ENCODE results near the gene ASTN1.

Gene ASTN1

GRCh38 chr1:177043597-177043996, 120.9 kb downstream of the ASTN1 start:
- in situ Hi-C loops (cut with HindIII; ENCODE audit: low sequenced_read_pairs): no loop called here
- no peak for DNase-seq (ENCODE audit: low read depth, low spot score)
- no peak for TF ChIP-seq CTCF (IDR thresholded peaks at IDR 0.05; ENCODE audit: low read depth, low read length)

GRCh38 chr1:177035586-177035985, 128.9 kb downstream of the ASTN1 start:
- no peak overlapping the region for H3K4me3 ChIP-seq (ENCODE audit: low read depth, low read length)
- no peak for TF ChIP-seq CTCF (IDR thresholded peaks at IDR 0.05; ENCODE audit: low read depth, low read length)
- no peak for DNase-seq (ENCODE audit: low read depth, low spot score)
- in situ Hi-C loops (cut with HindIII; ENCODE audit: low sequenced_read_pairs): no loop called here

More at GRCh38 chr1:177043597-177043996, 120.9 kb downstream of the ASTN1 start:
- H3K4me3 ChIP-seq (ENCODE audit: low read depth, low read length): no peak overlapping the region

GRCh38 chr1:177033628-177034027, 130.9 kb downstream of the ASTN1 start:
- H3K4me3 ChIP-seq (ENCODE audit: low read depth, low read length): no peak overlapping the region
- no peak for DNase-seq (ENCODE audit: low read depth, low spot score)
- in situ Hi-C loops (cut with HindIII; ENCODE audit: low sequenced_read_pairs): no loop called here
- TF ChIP-seq CTCF (IDR thresholded peaks at IDR 0.05; ENCODE audit: low read depth, low read length): no peak

GRCh38 chr1:177032434-177032833, 132.1 kb downstream of the ASTN1 start:
- no peak for DNase-seq (ENCODE audit: low read depth, low spot score)
- TF ChIP-seq CTCF (IDR thresholded peaks at IDR 0.05; ENCODE audit: low read depth, low read length): no peak
- H3K4me3 ChIP-seq (ENCODE audit: low read depth, low read length): no peak overlapping the region
- in situ Hi-C loops (cut with HindIII; ENCODE audit: low sequenced_read_pairs): no loop called here

GRCh38 chr1:177024623-177025022, 139.9 kb downstream of the ASTN1 start:
- no peak overlapping the region for H3K4me3 ChIP-seq (ENCODE audit: low read depth, low read length)
- in situ Hi-C loops (cut with HindIII; ENCODE audit: low sequenced_read_pairs): no loop called here
- no peak for TF ChIP-seq CTCF (IDR thresholded peaks at IDR 0.05; ENCODE audit: low read depth, low read length)
- DNase-seq (ENCODE audit: low read depth, low spot score): no peak

GRCh38 chr1:177023726-177024125, 140.8 kb downstream of the ASTN1 start:
- no peak overlapping the region for H3K4me3 ChIP-seq (ENCODE audit: low read depth, low read length)
- in situ Hi-C loops (cut with HindIII; ENCODE audit: low sequenced_read_pairs): no loop called here
- DNase-seq (ENCODE audit: low read depth, low spot score): no peak
- TF ChIP-seq CTCF (IDR thresholded peaks at IDR 0.05; ENCODE audit: low read depth, low read length): no peak

GRCh38 chr1:177023249-177023648, 141.3 kb downstream of the ASTN1 start:
- no peak for DNase-seq (ENCODE audit: low read depth, low spot score)
- no peak for TF ChIP-seq CTCF (IDR thresholded peaks at IDR 0.05; ENCODE audit: low read depth, low read length)
- no peak overlapping the region for H3K4me3 ChIP-seq (ENCODE audit: low read depth, low read length)
- in situ Hi-C loops (cut with HindIII; ENCODE audit: low sequenced_read_pairs): no loop called here

Measured in astrocyte of the spinal cord (primary cell).